HG02588 (cell line): ENCODE results near the gene AURKB.
"Not testable (repeated sequence)": the region's sequence is repeated elsewhere in the genome, so short reads cannot be mapped to it uniquely, and the experiment has no call there.

Source experiments
- ATAC-seq: cut with Tn5 transposase; IDR thresholded peaks from one replicate; pipeline ENCODE4 v1.9.1; 2021; ENCODE audit warnings: mild to moderate bottlenecking, moderate library complexity; ENCODE audit not compliant: unreplicated experiment

The AURKB gene

DNA sequence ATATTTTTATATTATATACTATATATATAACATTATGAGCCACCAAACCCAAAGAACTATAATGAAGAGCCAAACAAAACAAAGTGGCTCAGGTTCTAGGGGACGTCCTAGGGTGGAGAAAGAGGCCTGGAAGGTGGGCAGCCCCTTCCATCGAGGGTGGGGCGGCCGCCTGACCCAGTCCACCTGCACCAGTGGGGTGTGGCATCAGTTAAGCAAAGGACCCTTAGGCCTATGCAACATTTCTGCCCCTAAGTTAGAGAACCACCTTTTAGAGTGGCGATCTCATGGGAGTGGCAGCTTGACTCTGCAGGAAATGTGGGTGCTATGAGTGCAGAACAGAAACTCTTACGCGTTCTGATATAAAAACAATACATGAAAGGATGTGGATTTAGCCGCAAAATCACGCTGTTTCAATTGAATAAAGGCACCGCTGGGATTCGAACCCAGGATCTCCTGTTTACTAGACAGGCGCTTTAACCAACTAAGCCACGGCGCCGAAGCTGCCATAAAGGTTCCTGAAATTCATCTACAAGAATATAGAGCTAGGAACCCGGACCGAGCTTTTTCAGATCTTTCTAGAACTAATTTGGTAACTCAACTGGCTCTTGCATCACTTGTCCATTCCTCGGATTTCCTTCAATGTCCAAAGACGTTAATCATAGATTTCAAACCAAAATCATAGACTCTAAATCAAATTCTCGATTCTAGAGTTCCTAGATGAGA lies 15.6 kb upstream of the AURKB start:
- ATAC-seq, result no peak

DNA sequence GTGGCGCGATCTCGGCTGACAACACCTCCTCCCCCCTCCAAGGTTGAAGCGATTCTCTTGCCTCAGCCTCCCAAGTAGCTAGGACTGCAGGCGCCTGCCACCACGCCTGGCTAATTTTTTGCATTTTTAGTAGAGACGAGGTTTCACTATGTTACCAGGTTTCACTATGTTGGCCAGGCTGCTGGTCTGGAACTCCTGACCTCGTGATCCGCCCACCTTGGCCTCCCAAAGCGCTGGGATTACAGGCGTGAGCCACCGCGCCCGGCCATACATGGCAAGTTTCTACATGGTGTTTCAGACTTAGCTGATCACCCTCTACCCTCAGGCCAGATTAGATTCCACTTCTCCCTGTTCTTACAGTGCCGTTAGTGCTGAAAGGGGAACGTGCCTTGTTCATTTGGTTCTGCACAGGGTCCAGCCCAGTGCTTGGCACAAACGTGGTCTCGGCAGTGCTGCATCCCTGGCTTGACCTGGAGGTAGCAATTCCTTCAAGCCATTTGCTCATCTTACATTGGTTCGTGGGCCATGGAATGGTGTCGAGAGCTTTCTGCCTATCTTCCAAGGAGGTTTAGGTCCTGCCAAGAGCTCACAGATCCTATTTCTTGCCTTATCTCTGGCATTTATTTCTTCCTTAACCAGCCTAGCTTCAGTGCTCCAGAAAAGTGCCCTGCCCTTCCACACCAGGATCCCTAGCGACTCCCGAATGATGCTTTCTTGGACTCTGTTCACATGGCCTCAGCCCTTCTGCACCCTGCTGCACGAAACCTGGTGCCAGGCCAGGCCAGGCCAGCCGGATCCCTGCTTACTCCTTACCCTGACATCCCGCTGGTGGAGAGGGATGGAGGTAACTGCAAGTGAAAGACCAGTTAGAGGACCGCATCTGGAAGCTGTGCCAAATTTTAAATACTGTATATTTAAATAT lies 14.8 kb upstream of the AURKB start:
- no peak for ATAC-seq

DNA sequence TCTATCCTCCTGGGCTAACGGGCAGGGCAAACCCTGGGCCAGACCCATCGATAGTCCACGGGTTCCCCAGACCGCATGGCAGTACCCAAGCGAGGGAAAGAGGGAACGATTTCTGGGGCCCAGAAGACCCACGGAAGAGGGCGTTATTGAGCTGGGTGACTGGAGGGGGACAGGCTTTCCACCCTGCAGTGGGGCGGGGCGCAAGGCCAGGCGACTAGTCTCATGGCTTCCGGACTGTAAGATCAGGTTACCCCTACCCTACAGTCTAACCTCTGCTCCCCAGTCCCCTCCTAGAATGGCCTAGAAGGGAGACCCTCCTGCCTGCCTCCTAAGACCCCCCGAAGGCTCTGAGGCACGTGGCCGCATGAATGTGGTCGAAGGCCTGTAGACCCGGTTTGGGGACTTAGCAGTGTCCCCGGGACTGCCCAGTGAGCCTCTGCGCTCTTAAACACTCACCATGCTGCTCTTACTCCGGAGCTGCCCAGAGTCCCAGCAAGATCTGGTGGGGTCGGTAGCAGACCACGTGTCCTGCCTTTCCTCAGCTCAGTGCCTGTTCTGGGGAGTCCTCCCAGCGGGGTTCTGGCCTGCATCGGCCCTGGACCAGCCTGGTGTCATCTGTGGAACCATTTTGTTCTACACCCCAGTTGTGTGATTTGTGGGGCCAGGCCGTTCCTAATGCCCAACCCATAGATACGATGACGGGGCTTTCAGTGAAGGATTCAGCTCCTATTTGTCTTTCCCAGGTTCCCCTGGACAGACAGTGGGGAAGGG lies 13.2 kb upstream of the AURKB start:
- no peak for ATAC-seq

DNA sequence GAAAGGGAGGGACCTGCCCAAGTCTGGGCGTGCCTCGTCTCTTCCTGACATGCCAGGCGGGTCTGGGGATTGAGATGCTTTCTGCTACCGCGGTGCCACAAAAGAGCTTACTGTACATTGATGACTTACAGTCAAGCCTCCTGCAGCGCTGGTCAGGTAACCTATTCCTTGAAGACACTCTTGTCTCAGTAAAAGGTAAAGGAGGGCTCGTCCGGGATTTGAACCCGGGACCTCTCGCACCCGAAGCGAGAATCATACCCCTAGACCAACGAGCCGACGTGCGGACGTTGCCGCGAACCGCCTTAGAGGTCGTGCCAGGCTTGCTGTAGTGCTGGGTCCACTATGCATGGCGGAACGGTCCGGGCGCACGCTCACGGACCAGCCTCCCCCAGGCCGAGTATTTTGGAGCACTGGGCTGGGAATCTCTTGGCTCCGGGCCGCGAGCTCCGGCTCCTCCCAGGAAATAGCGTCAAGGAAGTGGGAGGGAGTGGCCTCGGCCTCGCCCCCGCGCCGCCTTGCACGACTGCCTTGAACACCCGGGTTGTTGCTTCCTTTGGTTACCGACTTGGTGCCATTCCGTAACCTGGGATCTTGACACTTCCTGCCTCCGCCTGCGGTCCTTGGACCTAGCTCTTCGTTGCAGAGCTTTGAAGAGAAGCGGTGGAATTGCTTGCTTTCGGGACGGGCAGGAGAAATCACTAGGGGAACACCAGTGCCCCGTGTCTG lies 12.4 kb upstream of the AURKB start:
- peak; percentile 29 for ATAC-seq

DNA sequence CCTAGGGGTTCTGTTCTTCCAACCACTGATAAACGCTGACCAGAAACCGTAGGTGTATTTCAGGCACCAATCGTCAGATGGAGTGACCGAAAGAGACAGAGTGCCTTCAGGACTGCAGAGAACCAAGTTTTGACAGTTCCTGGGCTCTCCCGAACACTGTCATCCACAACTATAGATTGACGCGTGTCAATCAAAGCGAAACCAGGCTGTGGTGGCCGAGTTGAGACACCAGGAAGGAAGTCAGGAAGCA lies 11.9 kb upstream of the AURKB start:
- no peak for ATAC-seq

DNA sequence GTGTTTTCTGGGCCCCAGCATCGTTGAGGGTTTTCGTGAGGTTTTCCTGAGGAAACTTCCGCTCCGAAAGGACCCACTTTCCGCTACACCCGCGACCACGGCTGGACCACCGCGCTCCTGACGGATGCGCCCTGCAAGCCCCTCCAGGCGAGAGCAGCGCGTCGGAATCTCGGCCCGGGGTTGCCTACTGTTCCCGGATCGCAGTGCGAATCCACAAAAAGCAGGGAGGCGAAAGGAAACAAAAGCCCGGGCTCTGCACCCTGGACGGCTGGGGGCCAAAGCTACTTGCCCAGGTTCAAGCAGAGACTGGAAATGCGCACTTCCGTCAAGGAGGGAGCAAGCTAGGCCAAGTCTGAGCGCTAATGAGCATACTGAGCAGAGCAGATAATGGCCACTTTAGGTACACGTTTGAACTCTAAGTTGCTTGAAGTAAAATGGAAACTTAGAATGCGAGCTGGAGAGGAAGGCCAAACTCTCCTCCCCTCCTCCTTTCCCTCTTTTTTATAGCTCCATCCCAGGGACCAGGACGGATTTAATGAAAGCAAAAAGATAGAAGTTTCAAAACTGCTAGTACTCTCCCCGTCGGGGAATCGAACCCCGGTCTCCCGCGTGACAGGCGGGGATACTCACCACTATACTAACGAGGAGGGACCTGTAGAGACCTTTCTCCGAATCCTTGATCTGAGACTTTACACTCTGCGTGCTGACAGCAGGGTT lies 11.4 kb upstream of the AURKB start:
- ATAC-seq, result peak; percentile 37

DNA sequence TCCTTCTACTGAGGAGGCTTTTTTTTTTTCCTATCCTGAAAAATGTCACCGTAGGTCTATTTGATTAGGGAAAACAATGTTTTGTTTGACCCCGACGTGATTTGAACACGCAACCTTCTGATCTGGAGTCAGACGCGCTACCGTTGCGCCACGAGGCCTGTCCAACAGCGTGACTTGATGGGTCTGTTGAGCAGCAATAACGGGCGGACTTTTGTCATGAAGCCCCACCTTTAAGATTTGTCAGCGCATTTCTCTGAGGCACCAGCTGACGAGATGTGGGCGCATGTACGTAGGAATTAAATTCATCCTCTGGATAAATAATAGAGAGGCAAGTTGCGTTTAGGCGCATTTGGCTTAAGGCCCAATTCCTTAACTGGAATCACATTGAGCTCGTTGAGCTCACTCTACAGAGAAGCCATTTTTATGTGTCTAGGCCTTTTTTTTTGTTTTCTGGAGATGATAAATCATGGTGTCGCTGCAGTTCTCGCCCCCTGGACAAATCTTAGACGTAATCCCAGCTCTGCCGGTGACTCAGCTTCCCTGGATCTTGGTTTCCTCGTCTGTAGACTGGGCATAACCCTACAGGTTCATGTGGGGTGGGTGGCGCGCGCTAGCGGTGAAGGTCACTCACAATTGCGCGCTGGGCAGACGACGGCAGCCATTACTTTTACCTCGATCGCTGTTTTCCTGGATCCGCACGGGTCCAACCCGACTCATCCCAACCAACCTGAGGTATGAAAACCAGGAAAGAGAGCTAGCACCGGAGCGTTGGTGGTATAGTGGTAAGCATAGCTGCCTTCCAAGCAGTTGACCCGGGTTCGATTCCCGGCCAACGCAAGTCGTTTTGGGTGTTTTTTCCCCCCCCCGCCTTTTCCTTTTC lies 10.6 kb upstream of the AURKB start:
- no peak for ATAC-seq

DNA sequence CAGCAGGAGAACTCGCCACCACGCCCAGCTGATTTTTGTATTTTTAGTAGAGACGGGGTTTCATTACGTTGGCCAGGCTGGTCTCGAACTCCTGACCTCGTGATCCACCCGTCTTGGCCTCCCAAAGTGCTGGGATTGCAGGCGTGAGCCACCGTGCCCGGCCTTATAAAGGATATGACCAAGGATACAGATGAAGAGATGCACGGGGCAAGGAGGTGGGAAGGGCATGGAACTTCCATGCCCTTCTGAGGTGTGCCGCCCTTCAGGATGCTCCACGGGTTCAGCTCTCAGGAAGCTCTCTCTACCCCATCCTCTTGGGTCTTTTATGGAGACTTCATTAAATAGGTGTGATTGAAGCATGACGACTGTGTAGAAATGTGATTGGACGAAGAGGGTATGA lies 3.6 kb upstream of the AURKB start:
- ATAC-seq, result not testable (repeated sequence)

DNA sequence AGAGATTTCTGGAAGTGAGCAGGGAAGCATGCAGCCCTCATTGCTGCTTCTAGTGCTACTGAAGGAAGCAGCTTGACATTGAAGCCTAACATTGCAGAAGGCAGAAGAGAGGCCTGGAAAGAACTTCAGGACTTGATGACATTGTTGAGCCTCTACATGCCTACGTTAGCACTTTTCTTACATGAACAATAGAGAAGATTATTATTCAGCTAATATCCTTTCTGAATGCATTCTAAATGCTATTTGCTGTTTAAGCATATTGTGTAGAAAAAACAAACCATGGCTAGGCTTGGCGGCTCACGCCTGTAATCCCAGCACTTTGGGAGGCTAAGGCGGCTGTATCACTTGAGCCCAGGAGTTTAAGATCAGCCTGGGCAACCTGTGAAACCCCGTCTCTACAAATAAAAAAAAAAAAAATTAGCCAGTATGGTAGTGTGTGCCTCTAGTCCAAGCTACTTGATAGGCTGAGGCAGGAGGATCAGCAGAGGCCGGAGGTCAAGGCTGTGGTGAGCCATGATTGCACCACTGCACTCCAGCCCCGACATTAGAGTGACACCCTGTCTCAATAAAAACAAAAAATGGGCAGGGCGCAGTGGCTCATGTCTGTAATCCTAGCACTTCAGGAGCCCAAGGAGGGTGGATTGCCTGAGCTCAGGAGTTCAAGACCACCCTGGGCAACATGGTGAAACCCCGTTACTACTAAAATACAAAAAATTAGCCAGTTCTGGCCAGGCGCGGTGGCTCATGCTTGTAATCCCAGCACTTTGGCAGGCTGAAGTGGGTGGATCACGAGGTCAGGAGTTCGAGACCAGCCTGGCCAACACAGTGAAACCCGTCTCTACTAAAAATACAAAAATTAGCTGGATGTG lies 2.2 kb upstream of the AURKB start:
- no peak for ATAC-seq

DNA sequence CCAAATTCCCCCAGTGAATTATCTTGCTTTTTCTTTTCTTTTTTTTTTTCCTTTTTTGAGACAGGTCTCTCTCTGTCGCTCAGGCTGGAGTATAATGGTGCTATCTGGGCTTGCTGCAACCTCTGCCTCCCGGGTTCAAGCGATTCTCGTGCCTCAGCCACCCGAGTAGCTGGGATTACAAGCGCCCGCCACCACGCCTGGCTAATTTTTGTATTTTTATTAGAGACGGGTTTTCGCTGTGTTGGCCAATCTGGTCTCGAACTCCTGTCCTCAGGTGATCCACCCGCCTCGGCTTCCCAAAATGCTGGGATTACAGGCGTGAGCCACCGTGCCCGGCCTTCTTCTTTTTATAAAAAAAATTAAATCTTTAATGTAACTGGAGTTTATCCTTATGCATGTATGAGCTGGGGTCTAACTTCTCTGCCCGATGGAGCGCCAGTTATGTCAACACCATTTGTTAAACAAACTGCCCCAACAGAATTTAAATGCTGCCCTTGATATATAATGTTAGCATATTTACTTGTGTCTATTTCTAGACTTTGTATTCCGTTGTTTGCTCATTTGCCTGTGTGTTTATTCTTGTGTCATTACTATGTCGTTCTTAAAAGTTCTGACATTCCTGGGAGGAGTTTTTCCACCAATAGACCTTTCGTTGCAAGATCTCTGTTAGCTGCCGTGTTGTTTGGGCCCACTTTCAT lies 535 bp upstream of the AURKB start:
- no peak for ATAC-seq

DNA sequence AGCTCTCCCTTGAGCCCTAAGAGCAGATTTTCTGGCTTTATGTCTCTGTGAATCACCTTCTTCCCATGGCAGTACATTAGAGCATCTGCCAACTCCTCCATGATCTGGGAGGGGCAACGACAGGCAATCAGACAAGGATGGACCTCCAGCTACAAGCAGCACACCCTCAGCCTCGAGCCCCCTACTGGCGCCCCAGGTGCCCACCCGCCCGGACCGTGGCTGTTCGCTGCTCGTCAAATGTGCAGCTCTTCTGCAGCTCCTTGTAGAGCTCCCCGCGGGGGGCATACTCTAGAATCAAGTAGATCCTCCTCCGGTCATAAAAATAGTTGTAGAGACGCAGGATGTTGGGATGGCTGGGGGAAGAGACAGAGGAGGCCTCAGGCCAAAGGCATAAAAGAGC lies 3.8 kb downstream of the AURKB start:
- no peak for ATAC-seq

DNA sequence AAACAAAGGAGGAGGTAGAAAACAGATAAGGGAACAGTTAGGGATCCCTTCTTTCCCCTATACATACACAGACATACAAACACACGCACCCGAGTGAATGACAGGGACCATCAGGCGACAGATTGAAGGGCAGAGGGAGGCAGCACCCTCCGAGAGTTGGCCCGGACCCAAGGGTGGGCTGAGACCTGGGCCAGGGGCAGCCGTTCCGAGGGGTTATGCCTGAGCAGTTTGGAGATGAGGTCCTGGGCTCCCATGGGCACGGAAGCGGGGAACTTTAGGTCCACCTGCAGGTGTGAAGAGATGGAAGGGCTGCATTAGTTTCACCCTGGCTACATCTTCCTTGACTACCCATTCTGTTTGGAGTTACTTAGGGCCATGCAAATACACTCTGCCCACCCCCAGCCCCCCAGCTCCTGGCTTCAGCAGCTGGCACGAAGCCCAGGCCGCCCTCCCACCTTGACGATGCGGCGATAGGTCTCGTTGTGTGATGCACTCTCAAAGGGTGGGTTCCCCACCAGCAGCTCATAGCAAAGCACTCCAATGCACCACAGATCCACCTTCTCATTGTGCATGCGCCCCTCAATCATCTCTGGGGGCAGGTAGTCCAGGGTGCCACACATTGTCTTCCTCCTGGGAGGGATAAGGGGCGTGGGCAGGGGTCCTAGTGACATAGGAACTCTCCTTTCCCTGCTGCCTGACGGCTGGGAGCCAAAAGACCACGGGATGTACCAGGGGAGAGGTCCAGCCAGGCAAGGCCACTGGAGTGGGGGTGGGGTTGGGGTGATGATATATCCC lies 5.4 kb downstream of the AURKB start:
- no peak for ATAC-seq

DNA sequence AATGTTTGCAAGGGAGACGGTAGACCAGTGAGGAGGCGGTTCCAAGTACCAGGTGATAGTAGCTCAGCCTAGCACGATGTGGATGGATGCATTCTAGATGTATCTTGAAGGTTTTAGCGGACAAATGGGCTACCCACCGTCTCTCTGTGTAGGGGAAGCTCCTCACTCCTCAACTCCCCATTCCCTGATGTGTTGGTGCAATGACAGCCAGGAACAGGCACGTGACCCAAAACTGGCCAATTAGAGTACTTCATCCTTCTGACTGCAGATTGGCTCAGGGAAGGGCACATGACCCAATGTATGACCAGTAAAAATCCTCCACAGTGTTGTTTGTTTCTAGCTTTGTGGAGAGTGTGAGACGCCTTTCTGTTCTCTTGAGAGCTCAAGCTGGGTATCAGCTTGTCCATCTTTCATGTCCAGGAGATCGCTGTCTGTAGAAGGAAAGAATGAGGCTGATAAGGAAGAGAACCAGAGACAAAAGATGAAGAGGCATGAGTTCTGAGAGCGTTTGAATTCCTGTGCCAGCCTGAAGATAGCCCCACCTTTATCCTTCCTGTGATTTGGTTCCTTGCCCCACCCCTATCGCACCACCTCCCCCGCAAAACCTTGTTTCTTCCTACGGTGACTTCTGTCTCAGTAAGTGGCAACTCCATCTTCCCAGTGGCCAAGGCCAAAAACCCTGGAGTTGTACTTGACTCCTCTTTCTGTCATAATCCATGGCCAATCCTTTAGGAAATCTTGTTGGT lies 18.1 kb downstream of the AURKB start:
- no peak for ATAC-seq

DNA sequence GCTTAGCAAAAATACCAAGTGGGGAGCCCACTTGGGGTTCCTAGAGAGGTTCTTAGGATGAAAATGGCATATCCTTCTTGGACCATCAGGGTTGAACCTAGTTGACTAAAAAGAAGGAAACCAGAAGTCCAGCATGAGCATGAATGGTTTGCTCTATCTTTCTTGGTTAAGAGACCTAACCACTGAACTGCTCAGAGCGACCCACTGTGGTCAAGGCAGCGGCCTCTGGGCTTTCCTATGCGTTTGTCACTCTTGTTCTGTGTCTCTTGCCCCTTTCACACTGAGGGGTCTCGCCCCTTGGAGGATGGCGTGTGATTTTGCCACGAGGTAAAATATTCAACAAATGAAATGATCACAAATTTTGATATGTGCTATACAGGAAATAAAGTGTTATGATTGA lies 19.9 kb downstream of the AURKB start:
- ATAC-seq, result no peak

DNA sequence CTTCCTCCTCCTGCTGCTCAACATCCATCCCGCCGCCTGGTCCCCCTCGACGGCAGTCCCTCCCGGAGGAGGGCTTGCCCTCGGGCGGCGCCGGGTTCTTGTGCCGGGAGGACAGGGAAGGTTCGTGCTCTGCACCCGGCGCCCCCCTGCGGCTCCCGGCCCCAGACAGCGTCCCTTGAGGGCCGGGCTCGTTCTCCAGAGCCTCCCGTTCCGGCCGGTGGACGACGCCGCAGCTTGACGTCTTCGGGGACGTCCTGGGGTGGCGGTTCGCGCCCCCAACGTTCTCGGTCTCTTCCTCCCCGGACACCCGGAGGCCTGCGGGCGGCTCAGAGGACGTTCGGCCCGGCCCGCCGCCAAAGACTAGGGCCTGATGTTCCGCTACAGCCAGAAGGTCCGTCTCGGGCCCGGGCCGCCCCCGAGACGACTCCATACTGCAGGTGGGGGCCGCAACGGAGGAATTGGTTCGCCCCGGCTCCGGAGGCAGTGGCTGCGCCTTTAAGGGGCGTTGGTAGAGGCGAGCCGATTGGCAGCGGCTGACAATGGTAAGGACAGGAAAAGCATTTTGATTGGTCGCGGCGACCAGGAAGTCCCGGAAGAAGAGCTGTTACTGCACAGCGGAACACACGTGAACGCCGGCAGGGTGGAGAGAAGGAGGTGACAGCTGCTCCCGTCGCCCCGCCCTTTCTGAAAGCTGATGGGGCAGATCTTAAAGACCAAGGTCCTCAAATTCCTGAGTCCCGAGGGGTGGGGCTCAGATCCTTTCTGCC lies 20.5 kb downstream of the AURKB start, which contains the start of gene BORCS6:
Gene BORCS6 (minus strand): TSS at position 470 of the 767 bp plus-strand sequence. CDS start 40 bp downstream, at position 430.
- ATAC-seq, result peak; percentile 42
